ENCODE measurements around the gene PTCHD4.

GRCh38 chr6:48071833-48072232 is 39.2 kb downstream of the PTCHD4 start:
- TF ChIP-seq, protein P1, sequence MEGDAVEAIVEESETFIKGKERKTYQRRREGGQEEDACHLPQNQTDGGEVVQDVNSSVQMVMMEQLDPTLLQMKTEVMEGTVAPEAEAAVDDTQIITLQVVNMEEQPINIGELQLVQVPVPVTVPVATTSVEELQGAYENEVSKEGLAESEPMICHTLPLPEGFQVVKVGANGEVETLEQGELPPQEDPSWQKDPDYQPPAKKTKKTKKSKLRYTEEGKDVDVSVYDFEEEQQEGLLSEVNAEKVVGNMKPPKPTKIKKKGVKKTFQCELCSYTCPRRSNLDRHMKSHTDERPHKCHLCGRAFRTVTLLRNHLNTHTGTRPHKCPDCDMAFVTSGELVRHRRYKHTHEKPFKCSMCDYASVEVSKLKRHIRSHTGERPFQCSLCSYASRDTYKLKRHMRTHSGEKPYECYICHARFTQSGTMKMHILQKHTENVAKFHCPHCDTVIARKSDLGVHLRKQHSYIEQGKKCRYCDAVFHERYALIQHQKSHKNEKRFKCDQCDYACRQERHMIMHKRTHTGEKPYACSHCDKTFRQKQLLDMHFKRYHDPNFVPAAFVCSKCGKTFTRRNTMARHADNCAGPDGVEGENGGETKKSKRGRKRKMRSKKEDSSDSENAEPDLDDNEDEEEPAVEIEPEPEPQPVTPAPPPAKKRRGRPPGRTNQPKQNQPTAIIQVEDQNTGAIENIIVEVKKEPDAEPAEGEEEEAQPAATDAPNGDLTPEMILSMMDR (IDR thresholded peaks at IDR 0.05) = no peak
- TF ChIP-seq EP300 (IDR thresholded peaks at IDR 0.05) = no peak

All from tibial nerve (tissue), 4 donors.